ENCODE data around the gene PRSS57. TPM values are rescaled to one million over a fixed set of nuclear protein-coding genes. Genes with fewer than 3 reads are reported as not detected.
"Not testable (repeated sequence)": the region's sequence is repeated elsewhere in the genome, so short reads cannot be mapped to it uniquely, and the experiment has no call there.

The PRSS57 gene
- total and polyA plus RNA-seq, 2 of the 4 experiments (the other 2 are of a cell fraction) = not detected

GRCh38 chr19:740816-741505 is 45.7 kb upstream of the PRSS57 start:
- H2AK5ac ChIP-seq (ENCODE audit: low read depth, low read length); dilution Hi-C loops (cut with HindIII; ENCODE audit: low sequenced_read_pairs, unreplicated experiment); H2AK9ac ChIP-seq (replicated peaks; ENCODE audit: low read depth, low read length, poor library complexity); H3K4me2 ChIP-seq (ENCODE audit: low read depth, low read length); DNase-seq; H4K91ac ChIP-seq (ENCODE audit: insufficient read depth, low read depth, low read length); H2BK15ac ChIP-seq (ENCODE audit: low read depth, low read length); H3K27me3 ChIP-seq (ENCODE audit: control insufficient read depth, insufficient read depth, low read length); H3K9me1 ChIP-seq (ENCODE audit: insufficient read depth, low read length); H2BK20ac ChIP-seq (ENCODE audit: low read depth, low read length); H3K56ac ChIP-seq (ENCODE audit: extremely low read depth, insufficient read depth, low read length); POLR2A ChIA-PET (ENCODE audit: unreplicated experiment); H3K4ac ChIP-seq (ENCODE audit: low read depth, low read length); intact Hi-C loops (cut with micrococcal nuclease); H3K79me1 ChIP-seq (ENCODE audit: low read depth in 1 of 2, low read length in 2 of 2); H3K18ac ChIP-seq (ENCODE audit: low read depth, low read length); H2AFZ ChIP-seq (replicated peaks; ENCODE audit: low read length, poor library complexity); H3K36me3 ChIP-seq (ENCODE audit: control insufficient read depth, insufficient read depth, low read length); in situ Hi-C loops (cut with MboI; ENCODE audit: low sequenced_read_pairs); H3K4me1 ChIP-seq (ENCODE audit: control insufficient read depth, insufficient read depth, low read length); CTCF ChIA-PET; ATAC-seq (ENCODE audit: low read depth); H4K20me1 ChIP-seq (ENCODE audit: insufficient read depth, low read length); H3K9ac ChIP-seq (ENCODE audit: low read depth, low read length); H2BK120ac ChIP-seq (ENCODE audit: low read depth, low read length); H3K27ac ChIP-seq (ENCODE audit: insufficient read depth, low read length); H4K8ac ChIP-seq (ENCODE audit: low read depth in 2 of 2, low read length in 2 of 2); BruUV-seq (replicated peaks); H4K5ac ChIP-seq (ENCODE audit: low read depth, low read length); H2BK5ac ChIP-seq (ENCODE audit: low read depth, low read length, poor library complexity, severe bottlenecking); H3K23ac ChIP-seq (ENCODE audit: low read depth, low read length); H3K14ac ChIP-seq (replicated peaks; ENCODE audit: low read depth, low read length); H3K4me3 ChIP-seq (ENCODE audit: insufficient read depth, low read depth, low read length): not testable (repeated sequence)
- WGBS, 2 experiments (ENCODE audit: extremely low coverage in 2 of 2, insufficient read length in 1 of 2) = 100% methylated on average over 2 of the region's 16 CpGs; no CpG with 5 or more reads in 1 of the 2 experiments
- H3K9me3 ChIP-seq (ENCODE audit: control insufficient read depth, insufficient read depth, low read length) = peaks cover 15% of the 10 kb centered on the region

All from IMR-90 (cell line).